NCI-H748 (cell line): ENCODE results near the gene CREB5.

Experiments
- DNase-seq: peaks from one replicate; lab custom pipeline; 2025; ENCODE audit not compliant: unreplicated experiment; lab: John Stamatoyannopoulos, UW

Gene CREB5

DNA sequence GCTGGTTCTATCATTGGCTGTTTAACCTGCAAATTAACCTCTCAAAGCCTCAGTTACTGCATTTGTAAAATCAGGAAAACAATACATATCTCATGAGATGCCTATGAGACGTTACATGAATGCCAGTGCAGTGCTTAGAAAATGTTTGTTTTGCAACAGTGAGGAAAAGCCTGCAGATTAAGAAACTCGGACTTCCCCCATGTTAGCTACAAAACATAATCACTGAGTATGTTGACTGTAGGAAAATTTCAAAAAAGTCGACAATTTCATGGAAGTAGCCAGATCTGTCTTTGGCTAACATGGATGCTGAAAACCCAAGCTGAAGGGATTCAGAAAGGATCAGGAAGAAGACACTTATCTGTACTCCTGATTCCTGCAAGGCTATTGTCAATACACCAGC lies 424.4 kb downstream of the CREB5 start:
- no peak for DNase-seq

DNA sequence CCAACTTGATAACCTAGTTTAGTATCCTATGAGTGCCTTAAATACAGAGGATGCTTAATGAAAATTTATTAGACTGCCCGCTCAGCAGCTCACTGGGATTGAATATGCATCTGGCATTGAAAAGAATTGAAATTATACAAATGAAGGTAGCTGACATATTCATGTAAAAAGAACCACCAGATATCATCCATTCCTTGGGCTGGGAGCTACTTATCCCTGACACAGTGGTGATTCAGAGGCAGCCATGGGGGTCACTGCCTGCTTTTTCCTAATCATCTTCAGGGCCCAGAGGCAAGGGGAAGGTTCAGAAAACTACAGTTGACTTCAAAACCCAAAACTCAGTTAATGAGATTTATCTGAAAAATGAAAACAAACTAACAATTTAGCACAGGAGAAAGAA lies 424.9 kb downstream of the CREB5 start:
- DNase-seq, result no peak

DNA sequence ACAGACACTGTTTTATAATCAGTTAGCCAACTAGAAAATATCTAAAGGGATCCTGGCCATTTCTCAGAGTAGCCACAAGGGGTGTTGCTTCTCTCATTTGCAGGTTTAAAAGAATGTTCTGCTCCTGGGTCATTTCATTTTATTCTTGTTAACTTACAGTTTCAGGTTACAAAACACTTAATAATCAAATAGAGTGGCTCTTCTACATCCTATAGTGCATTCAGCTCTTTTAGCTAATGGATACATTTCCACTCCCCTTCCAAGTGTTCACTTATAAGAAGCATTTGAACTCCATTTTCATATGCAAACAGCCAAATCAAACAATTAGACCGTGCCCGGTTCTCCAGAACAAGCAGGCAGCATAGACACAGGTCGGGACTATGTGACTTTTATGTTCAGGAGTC lies 428.3 kb downstream of the CREB5 start:
- DNase-seq, result peak; percentile 95

DNA sequence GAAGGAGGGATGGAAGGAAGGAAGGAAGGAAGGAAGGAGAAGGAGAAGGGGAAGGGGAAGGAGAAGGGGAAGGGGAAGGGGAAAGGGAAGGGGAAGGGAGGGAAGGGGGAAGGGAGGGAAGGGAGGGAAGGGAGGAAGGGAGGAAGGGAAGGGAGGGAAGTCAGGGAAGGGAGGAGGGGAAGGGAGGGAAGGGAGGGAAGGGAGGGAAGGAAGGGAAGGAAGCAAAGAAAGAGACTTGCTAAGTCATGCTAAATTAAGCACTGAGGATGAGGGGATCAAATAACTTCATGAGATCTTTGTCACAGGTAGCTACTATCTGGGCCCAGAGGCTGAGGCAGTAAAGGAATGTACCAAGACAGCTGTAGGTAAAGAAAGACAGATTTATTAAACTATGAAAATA lies 429.4 kb downstream of the CREB5 start:
- DNase-seq, result no peak

DNA sequence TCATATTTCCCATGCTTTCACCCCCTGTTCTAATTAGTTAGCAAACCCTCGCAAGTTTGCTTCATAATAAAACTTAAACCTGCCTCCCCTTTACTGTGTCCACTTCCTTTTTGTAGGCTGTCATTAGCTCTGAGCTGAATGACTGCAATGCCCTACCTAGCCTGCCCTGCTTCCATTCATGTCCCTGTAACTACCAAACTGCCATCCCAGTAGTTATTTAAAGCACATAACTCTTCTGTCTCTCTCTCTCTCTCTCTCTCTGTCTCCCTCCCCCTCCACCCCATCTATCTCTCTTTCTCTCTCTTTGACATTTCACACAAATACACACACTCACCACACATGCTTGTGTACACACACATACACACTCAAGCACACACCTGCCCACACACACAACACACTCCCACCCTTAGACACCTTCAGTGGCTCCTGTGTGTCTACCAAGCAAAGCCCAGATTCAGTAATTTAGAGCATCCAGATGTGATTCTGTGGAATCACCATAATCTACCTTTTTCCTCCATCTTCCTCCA lies 430.5 kb downstream of the CREB5 start:
- no peak for DNase-seq

DNA sequence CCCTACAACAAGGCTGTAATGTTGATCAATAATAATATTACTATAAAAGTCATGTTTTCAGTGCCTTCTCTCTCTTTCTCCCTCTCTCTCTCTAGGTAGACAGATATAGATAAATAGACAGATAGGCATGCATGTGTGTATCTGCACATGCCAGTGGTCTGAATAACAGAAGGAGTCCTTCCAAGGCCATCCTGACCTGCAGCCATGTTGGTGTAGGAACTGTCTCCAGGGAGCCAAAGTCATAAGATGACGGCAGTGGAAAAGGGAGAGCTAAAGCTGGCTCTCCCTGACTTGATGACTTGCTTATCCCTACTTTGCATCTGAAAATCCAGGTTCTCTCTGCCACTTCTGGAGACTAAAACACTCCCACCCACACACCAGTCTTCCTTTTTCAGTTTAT lies 432.8 kb downstream of the CREB5 start:
- DNase-seq, result no peak

DNA sequence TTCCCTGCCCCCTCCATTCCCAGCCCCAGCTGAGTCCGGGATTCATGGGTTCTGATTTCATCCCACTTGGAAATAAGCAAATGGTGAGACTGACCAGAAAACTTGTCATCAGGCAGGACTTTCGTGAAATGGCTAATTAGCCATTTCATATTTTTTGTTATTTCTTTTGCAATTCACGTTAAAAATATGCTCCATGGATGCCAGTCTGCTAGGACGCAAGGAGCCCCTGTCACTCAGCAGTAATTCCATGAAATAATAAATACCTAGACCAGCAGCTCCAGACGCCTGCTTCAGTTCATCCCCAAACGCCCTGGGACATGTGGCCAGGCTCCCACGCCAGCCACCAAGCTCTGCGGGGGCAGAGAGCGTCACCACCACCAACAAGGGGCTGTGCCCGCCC lies 434.9 kb downstream of the CREB5 start:
- DNase-seq, result no peak

DNA sequence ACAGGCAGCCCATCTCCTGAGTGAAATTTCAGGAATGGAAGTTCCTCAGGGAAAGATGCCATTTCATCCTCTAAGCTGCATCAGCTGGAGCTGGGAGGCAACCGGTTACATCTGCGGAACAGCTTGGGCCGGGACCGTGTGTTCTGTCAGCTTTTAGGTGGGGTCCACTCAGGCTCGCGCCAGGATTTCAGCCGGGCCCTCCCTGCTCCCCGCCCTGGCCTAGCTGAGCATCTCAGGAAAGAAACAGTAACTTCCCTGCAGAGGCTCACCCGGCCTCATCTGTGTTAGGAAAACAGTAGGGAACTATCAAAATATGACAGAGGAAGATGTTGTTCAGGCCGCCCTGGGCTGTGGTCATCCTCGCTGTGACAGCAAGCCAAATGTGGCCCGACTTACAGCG lies 435.4 kb downstream of the CREB5 start:
- DNase-seq, result no peak

DNA sequence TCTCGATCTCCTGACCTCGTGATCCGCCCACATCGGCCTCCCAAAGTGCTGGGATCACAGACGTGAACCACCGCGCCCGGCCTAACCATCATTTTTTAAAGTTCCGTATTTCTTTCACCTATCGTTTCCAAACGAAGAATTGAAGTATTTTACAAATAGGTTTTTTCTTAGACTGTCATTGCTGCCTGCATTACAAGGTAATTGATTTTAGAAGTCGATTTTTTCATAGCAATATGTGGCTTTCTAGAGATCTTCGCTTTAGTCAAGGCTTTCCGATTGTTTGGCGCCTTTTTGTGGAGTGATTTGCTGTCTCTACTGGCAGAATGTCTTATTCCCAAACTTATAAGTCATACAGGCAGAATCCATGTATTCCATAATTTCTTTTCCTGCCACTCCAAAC lies 436.6 kb downstream of the CREB5 start:
- DNase-seq, result no peak

DNA sequence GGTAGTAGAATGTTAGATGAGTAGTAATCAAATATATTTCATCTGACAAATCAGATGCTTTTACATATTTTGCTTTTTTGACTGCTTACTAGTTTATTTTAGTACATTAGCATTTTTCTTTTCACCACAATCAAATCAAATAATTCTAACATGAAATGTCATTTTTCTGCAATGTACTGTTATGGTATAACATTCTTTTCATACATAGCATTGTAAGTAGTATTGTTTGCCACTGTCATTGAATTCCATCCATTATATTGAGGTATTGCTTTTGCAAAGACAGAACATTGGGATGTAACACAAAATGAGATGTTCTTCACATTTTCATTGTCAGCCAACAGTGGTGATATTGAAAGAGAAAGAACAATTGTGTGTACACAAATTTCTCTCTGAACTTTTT lies 438.4 kb downstream of the CREB5 start:
- no peak for DNase-seq

DNA sequence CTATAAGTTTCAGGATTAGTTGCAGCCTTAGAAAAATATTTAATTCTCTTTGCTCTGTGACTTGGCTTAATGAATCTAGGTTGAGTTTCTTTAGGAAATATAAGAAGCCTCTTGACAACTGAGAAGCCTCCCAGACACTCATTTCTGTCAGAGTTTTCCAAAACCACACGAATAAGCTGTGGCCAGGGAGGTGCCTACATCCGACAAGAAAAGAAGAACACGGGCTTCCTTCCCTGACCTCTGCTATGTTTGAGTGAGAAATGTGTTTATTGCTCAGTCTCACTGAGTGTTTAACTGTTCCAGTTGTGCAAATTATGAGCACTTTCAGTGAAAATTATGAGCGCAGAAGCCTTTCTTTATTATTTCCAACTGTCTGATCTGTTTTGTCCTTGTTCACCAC lies 440.8 kb downstream of the CREB5 start:
- no peak for DNase-seq

DNA sequence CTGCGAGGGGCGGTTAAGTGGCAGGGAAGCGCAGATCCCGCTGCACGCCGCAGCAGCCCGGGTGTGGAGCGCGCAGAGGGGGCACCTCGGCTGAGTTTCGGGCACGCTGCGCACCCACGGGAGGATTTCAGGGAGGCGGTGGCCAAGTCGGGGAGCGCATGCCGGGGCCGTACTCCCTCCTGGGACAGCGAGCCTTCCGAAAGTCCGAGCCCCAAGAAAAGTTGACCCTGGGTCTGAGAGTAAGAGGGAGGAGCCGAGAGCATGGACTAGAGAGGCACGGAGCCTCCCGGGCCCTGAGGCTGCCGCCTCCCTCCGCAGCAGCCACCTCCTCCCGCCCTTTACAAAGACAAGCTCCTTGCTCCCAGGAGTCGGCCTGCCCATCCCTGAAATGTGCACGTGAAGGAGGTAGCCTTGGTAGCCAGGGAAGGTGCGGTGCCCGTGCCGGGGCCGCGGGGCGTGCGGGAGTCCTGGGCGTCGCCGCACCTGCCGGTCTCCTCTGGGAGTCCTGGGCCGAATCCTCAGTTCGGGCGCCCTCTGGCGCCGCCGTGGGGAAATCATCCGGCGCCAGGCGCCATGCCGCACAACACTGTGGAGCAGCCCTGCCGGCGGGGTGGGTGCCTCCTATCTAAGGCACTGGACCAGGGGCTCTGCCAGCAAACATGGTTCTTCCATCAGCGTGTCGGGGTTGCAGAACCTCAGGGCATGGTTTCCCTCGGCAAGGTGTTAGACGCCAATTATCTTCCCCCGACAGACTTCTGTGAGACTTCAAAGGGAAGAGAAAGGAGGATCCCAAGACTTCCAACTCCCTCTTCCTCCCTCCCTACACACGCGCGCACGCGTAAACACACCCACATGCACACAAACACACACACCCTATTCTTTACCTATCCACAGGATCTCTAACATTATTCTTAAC lies 441.8 kb downstream of the CREB5 start:
- peak; percentile 91 for DNase-seq

DNA sequence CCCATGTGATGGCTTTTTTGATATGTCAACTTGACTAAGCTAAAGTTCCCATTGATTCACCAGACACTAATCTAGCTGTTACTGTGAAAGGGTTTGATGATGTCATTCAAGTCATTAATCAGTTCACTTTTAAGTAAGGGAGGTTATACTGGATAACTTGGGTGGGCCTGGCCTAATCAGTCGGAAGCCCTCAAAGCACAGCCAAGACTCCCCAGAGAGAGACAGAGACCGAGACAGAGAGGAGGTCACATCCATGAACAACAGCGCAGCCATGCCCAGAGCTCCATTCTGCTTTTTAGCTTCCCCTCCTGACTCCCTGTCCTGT lies 442.4 kb downstream of the CREB5 start:
- DNase-seq, result no peak

DNA sequence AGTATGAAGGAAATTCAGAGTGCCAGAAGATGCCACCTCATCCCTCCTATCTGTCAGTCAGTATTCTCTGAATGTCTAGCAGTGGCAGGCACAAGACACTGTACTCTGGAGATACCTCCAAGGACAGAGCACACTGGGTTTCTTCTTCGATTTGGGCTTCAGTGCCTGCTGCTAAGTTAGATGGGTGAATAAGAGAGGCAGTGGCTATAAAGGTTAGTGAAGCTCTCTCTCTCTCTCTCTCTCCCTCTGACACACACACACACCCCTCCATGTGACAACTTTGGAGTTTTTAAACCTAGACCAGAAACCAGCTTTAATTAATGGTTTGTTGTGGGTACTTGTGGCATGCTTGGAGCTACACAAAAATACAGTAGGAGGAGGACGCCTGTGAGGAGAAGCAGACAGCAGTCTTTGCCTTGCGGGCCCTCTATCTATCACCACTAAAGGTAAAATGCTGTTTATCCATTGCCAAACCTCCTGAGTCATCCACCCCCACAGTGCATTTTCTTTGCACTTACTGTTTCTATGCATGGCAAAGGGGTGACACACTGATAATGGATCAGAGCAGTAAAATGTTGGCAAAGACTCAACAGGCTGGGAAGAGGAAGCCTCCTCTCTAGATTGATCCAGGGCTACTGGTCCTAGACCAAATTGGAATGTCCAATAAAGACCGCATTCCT lies 443.4 kb downstream of the CREB5 start:
- DNase-seq, result no peak

DNA sequence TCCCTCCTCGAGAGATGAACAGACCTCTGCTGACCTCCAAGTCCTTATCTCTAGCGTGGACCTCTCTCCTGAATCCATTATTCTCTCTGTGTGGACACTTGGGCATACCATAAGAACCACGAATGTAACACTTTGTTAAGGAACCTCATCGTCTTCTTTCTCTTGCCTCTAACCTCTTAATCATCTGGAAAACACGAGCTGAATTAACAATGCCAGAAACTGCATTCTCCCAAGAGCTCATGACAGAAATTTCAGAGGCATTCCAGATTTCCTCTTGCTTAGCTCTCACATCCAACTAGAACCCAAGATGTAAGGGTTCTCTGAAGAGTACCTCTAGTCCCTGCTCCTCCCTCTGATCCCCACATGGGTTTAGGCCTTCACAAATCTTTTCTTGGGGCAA lies 444.3 kb downstream of the CREB5 start:
- DNase-seq, result no peak

DNA sequence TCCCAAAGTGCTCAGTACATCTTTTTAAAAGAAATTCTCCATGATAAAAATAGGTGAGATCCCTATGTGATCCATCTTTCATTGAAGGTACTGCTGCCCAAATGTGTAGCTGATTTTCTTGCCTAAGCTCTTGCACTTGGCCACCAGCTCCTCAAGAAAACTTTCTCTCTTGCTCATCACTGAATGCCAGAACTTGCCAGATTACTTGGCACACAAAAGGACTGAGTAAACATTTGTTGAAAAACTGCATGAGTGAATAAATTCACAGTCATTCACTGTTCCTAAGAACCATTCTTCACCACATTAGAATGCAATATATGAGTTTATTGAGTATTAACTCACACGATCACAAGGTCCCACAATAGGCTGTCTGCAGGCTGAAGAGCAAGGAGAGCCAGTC lies 445.9 kb downstream of the CREB5 start:
- DNase-seq, result no peak

DNA sequence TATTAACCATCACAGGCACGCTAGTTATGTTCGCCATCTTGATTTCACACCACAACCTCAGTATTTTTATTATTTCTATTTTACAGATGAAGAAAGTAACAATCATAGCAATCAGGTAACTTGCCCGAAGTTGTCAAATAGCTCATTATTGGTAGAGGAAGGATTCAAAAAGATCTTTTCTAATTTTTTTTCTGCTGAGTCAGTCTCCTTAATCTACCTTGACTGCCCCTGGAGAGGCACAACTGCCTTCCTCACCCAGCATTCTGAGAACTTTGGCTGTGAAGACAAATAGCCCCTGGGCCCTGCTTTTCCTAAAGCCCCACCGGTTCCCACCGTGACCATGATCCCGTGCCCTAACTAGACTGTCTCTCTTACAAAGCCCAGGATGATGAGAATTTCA lies 446.6 kb downstream of the CREB5 start:
- DNase-seq, result no peak

DNA sequence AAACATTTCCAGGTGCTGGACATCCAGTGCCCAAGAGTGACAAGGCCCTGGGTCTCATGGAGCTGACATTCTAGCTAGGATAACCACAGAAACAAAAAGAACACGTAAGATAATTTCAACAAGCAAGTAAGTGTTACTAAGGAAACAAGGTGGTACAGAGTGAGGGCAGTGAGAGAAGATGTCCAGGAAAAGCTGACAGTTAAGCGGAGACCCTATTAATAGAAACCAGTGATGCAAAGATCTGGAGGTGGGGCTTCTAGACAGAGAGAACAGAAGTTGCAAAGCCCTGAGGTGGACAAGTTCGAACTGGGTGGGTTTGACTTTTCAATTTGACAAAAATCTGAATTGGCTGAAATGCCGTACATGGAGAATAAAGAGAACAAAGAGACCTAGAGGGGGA lies 449.5 kb downstream of the CREB5 start:
- no peak for DNase-seq

DNA sequence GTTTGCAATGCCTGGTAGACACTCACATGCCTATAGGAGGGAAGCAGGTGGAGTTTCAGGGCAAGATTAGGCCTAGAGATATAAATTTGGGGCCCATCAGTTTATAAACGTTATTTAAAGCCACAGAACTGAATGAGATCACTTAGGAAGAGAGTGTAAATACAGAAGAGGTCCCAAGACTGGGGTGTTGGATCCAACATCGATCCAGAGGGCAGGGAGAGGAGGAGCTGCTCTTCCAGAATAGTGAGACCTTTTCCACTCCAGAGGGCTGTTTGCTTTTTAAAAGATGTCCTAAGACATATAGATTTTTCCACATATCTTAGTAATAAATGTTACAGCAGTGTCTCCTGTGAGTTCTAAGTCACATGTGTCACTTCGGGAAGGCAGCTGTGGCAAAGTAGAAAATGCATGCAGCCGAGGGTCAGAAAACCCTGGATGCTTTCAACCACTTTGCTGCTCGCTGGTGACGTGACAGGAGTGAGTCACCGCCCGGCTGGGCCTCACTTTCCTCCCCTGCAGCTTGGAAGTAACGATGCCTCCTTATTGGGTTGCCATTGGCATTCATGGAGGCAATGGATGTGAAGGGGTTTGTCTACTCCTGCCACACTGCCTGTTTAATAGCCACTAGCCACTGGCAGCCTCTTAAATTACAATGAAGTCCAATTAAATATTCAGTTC lies 450.4 kb downstream of the CREB5 start:
- DNase-seq, result no peak

DNA sequence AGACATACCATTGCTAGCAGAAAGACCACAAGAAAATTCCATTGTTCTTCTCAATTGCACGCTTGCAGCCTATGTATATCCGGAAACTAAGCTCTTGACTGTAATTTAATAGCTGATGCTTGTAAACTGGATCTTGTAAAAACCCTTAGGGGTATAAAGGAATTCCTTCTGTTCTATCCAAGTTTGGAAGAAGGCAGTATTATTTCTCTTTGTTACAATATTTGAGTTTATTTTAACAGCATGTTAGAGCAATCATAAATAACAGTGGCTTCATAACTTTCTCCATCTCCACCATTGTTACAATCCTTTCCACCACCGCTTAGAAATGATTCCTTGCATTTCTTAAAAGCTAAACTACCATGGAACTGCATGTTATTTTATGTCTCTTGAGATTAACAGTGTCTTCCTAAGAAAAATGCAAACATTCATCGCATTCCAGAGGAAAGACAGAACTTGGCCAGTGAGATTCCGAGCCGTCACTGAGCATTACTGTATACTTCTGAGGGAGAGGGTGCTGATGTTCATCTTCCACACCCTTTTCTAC lies 453.4 kb downstream of the CREB5 start:
- DNase-seq, result no peak

DNA sequence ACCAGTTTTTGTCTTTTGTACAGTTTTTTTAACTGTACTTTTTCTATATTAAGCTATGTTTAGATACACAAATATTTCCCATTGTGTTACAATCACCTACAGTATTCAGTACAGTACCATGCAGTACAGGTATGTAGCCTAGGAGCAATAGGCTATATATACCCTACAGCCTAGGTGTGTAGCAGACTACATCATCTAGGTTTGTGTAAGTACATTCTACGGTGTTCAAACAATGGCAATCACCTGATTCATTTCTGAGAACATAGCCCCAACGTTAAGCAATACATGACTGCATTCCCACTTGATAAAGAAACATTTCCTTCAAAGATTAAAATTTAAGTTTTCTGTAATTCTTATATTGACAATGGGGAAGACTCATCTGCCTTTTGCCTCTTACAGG lies 456.4 kb downstream of the CREB5 start:
- no peak for DNase-seq

DNA sequence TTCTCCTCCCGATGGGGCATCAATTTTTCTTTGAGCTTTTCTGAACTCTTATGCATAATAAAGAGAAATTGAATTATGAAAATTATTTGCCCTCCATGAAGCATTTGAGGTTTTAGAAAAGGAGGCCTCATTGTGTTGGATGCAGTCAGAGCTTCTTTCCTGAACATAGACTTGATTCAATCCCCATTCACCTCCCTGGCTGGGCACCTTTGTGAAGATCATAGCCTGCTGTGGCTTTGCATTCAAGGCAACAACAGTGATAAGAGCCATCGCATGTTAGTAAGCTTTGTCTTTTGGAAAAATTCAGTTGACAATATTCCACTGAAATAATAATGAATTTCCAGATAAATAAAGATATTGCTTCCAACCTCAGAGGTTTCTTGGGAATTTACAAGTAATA lies 458.8 kb downstream of the CREB5 start:
- DNase-seq, result no peak
